SKM-1 treated with dmso at 0.1 percent for 144 hours (cell line): ENCODE measurements around the gene SLC22A4.

Experiments
- DNase-seq: peaks from one replicate; lab custom pipeline; 2025; ENCODE audit not compliant: unreplicated experiment; lab: John Stamatoyannopoulos, UW

The SLC22A4 gene

GRCh38 chr5:132262882-132263547, 31.2 kb upstream of the SLC22A4 start:
- no peak for DNase-seq

GRCh38 chr5:132263548-132264261, 30.5 kb upstream of the SLC22A4 start:
- no peak for DNase-seq

GRCh38 chr5:132264546-132265335, 29.5 kb upstream of the SLC22A4 start:
- DNase-seq: no peak

- DNase-seq: no peak
Observed at GRCh38 chr5:132265336-132266030, 28.7 kb upstream of the SLC22A4 start.

GRCh38 chr5:132266031-132266835, 28.0 kb upstream of the SLC22A4 start:
- no peak for DNase-seq

GRCh38 chr5:132266836-132267160, 27.4 kb upstream of the SLC22A4 start:
- no peak for DNase-seq

GRCh38 chr5:132267166-132267739, 26.9 kb upstream of the SLC22A4 start:
- no peak for DNase-seq

GRCh38 chr5:132267931-132268768, 26.0 kb upstream of the SLC22A4 start:
- DNase-seq: no peak

GRCh38 chr5:132268769-132269551, 25.2 kb upstream of the SLC22A4 start:
- DNase-seq: no peak

GRCh38 chr5:132269635-132270334, 24.4 kb upstream of the SLC22A4 start:
- DNase-seq: no peak

- DNase-seq: no peak
Observed at GRCh38 chr5:132270335-132270665, 23.9 kb upstream of the SLC22A4 start.

- no peak for DNase-seq
Observed at GRCh38 chr5:132270706-132271105, 23.5 kb upstream of the SLC22A4 start.

GRCh38 chr5:132271251-132272246, 22.6 kb upstream of the SLC22A4 start:
- DNase-seq: no peak

GRCh38 chr5:132272311-132273210, 21.6 kb upstream of the SLC22A4 start:
- peak; percentile 73 for DNase-seq

GRCh38 chr5:132273631-132274030, 20.6 kb upstream of the SLC22A4 start:
- DNase-seq: no peak
